ENCODE results near the gene KIF5A.

- TF ChIP-seq POLR2AphosphoS5 (IDR thresholded peaks at IDR 0.05; ENCODE audit: low read depth, low read length) (no peak), TAF1 (IDR thresholded peaks at IDR 0.05; ENCODE audit: low read depth, low read length) (no peak), POLR2A (IDR thresholded peaks at IDR 0.05; ENCODE audit: low read depth, low read length) (no peak), PAX5 (IDR thresholded peaks at IDR 0.05; ENCODE audit: insufficient read depth, low read length, severe bottlenecking) (no peak), POU2F2 (IDR thresholded peaks at IDR 0.05; ENCODE audit: low read depth, low read length) (no peak), SPI1 (IDR thresholded peaks at IDR 0.05; ENCODE audit: low read depth, low read length) (no peak)
Observed at GRCh38 chr12:57610554-57611107, 60.8 kb downstream of the KIF5A start.
